Trophoblast cell (in vitro differentiated cells and primary cell): ENCODE data around the gene FHOD3.
A peak's percentile ranks its signal among the peaks of the same experiment; 100 is the strongest.

ENCODE experiments used
- DNase-seq, 2 donors: peaks; one replicate each; pipeline ENCODE4 v3.0.0-alpha.2; 2016
- H2AFZ ChIP-seq: 2 replicates; pipeline ENCODE4 v1.6.1; 2013; ENCODE audit warnings: low read length, moderate library complexity, mild to moderate bottlenecking; ENCODE audit not compliant: insufficient read depth, poor library complexity
- H2AK5ac ChIP-seq: 2 replicates; pipeline ENCODE4 v1.6.1; 2013; ENCODE audit warnings: mild to moderate bottlenecking, low read length
- H2BK120ac ChIP-seq: 2 replicates; pipeline ENCODE4 v1.6.1; 2013; ENCODE audit warnings: low read length, mild to moderate bottlenecking, moderate library complexity; ENCODE audit not compliant: insufficient read depth, poor library complexity
- H2BK12ac ChIP-seq: 2 replicates; pipeline ENCODE4 v1.6.1; 2013; ENCODE audit warnings: mild to moderate bottlenecking, low read length, moderate library complexity
- H2BK5ac ChIP-seq: 2 replicates; pipeline ENCODE4 v1.6.1; 2013; ENCODE audit warnings: low read length, low read depth, moderate library complexity, mild to moderate bottlenecking; ENCODE audit not compliant: poor library complexity
- H3K14ac ChIP-seq: 2 replicates; pipeline ENCODE4 v1.6.1; 2013; ENCODE audit warnings: mild to moderate bottlenecking, low read length
- H3K18ac ChIP-seq: 2 replicates; pipeline ENCODE4 v1.6.1; 2013; ENCODE audit warnings: mild to moderate bottlenecking, low read length
- H3K23ac ChIP-seq: 2 replicates; pipeline ENCODE4 v1.6.1; 2013; ENCODE audit warnings: low read length
- H3K27ac ChIP-seq: 2 replicates; pipeline ENCODE4 v1.5.1; 2013; ENCODE audit warnings: low read depth, mild to moderate bottlenecking, inconsistent platforms, low read length, moderate library complexity
- H3K27me3 ChIP-seq: 2 replicates; pipeline ENCODE4 v1.6.1; 2013; ENCODE audit warnings: inconsistent platforms, mild to moderate bottlenecking, low read length, moderate library complexity; ENCODE audit not compliant: insufficient read depth
- H3K36me3 ChIP-seq, 2 experiments: 1 replicate in 1 of 2; 2 replicates in 1 of 2; pipeline ENCODE4 v1.6.1; 2013; ENCODE audit warnings: low read length in 2 of 2, mild to moderate bottlenecking in 2 of 2, moderate library complexity in 1 of 2; ENCODE audit not compliant: insufficient read depth in 2 of 2, control insufficient read depth in 1 of 2
- H3K4ac ChIP-seq: 2 replicates; pipeline ENCODE4 v1.6.1; 2013; ENCODE audit warnings: low read depth, mild to moderate bottlenecking, low read length, moderate library complexity
- H3K4me1 ChIP-seq, 2 experiments: 1 replicate in 1 of 2; 2 replicates in 1 of 2; pipeline ENCODE4 v1.6.1; 2013; ENCODE audit warnings: low read length in 2 of 2, mild to moderate bottlenecking in 2 of 2, moderate library complexity in 1 of 2; ENCODE audit not compliant: insufficient read depth in 2 of 2, control insufficient read depth in 1 of 2
- H3K4me2 ChIP-seq: 2 replicates; pipeline ENCODE4 v1.6.1; 2013; ENCODE audit warnings: inconsistent platforms, mild to moderate bottlenecking, low read length, moderate library complexity
- H3K4me3 ChIP-seq: 2 replicates; pipeline ENCODE4 v1.5.1; 2013; ENCODE audit warnings: mild to moderate bottlenecking, low read depth, low read length, inconsistent platforms
- H3K79me1 ChIP-seq: one replicate; pipeline ENCODE4 v1.6.1; 2013; ENCODE audit warnings: low read length
- H3K79me2 ChIP-seq: 2 replicates; pipeline ENCODE4 v1.6.1; 2013; ENCODE audit warnings: low read length, mild to moderate bottlenecking; ENCODE audit not compliant: control insufficient read depth, insufficient read depth, poor library complexity
- H3K9ac ChIP-seq: 2 replicates; pipeline ENCODE4 v1.6.1; 2013; ENCODE audit warnings: mild to moderate bottlenecking, low read length
- H3K9me3 ChIP-seq: 2 replicates; pipeline ENCODE4 v1.6.1; 2013; ENCODE audit warnings: low read depth, mild to moderate bottlenecking, control low read depth, inconsistent platforms, low read length; ENCODE audit not compliant: insufficient read depth
- H4K12ac ChIP-seq: 2 replicates; pipeline ENCODE4 v1.6.1; 2013; ENCODE audit warnings: low read depth, mild to moderate bottlenecking, low read length, moderate library complexity
- H4K8ac ChIP-seq: 2 replicates; pipeline ENCODE4 v1.6.1; 2013; ENCODE audit warnings: low read depth, mild to moderate bottlenecking, low read length, moderate library complexity
- H4K91ac ChIP-seq: one replicate; pipeline ENCODE4 v1.6.1; 2013; ENCODE audit warnings: low read depth, mild to moderate bottlenecking, low read length, moderate library complexity
- WGBS: extraction: QIAGEN DNeasy Blood & Tissue Kit; methylation state at CpG from one replicate; pipeline ENCODE4 v1.1.7; 2013; ENCODE audit warnings: missing lambda C conversion rate; ENCODE audit not compliant: insufficient read length, insufficient coverage; ENCODE audit errors: extremely low coverage; 5-methylcytosine and 5-hydroxymethylcytosine counted together

Gene FHOD3

DNA sequence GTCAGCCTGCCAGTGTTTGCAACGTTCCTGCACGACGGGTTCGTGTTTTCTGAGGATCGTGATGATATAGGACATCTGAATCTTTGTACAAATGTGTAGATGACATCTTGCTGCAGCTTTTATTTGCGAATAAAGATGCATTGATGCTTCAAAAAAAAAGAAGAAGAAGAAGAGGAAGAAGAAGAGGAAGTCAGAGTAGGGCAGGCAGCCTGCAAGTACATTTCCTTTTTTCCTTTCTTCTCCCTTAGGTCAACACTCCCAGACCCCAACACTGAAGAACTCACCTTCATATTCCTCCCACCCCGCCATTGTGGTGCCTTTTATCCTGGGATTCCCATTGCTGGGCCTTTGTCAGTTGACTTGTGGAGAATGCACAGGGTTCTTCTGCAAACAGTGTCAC, 91.5 kb downstream of the FHOD3 start:
- Histone ChIP-seq H3K23ac (no peak overlapping the region), H2AK5ac (no peak overlapping the region), H3K36me3 (peaks cover 0 to 2% of the 10 kb centered on the region in 2 experiments), H2AFZ (no peak overlapping the region), H3K18ac (no peak overlapping the region), H3K4me2 (no peak overlapping the region), H2BK120ac (no peak overlapping the region), H3K4me1 (peaks cover 31 to 37% of the 10 kb centered on the region in 2 experiments), H2BK12ac (no peak overlapping the region), H4K12ac (no peak overlapping the region), H4K8ac (no peak overlapping the region), H3K14ac (no peak overlapping the region), H3K4ac (no peak overlapping the region), H4K91ac (no peak overlapping the region), H3K27ac (no peak overlapping the region), H3K9me3 (no peaks in the 10 kb centered on the region), H3K79me1 (peaks cover 13% of the 10 kb centered on the region), H3K9ac (no peak overlapping the region), H3K79me2 (peaks cover 3% of the 10 kb centered on the region), H3K27me3 (no peaks in the 10 kb centered on the region), H2BK5ac (no peak overlapping the region), H3K4me3 (no peak overlapping the region)
- no peak for DNase-seq
- WGBS: no CpG with 5 or more reads among the region's 7 CpGs

DNA sequence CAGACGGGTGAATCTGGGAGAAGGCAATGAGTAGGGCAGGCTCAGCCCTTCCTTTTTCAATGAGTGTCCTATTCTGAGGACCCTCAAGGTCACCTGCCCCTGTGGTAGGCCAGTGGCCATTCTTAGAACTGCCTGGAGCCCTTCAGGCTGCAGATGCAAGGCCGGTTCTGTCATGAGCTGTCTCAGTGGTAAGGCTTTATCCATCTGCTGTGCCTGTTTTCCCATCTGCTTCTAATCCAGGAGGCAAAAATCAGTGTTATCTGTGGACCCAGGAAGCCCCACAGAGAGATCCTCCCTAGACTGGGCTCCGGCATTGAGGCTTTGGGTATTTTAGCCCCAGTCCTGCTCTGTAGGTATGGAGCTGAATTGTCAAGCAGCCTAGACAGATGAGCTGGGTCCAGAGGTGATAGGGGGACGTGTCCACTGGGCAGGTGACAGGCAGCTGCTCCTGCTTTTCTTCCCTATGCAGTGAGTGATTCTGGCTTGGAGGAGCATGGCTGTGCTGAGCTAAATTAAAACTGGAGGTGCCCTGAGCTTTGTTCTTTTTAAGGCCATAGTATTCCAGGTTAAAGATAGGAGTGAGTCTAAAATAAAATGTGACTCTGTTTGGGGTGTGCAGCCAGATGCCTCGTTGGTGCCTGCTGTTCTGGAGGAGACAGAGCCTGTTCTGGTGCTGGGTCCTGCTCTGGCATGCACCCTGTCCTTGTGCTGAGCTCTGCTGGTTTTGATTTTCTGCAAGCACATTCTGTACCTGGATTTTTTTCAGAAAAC, 92.5 kb downstream of the FHOD3 start:
- Histone ChIP-seq H3K79me2 (peaks cover 3% of the 10 kb centered on the region), H2BK5ac (no peak overlapping the region), H4K91ac (no peak overlapping the region), H3K23ac (no peak overlapping the region), H3K18ac (peak overlapping the region; percentile 9), H3K4me2 (no peak overlapping the region), H4K8ac (peak overlapping the region; percentile 33), H3K14ac (no peak overlapping the region), H3K9ac (no peak overlapping the region), H3K79me1 (peaks cover 13% of the 10 kb centered on the region), H3K9me3 (no peaks in the 10 kb centered on the region), H2BK12ac (peak overlapping the region; percentile 21), H2BK120ac (no peak overlapping the region), H3K4me3 (no peak overlapping the region), H3K4me1 (peaks cover 31 to 37% of the 10 kb centered on the region in 2 experiments), H3K36me3 (peaks cover 0 to 2% of the 10 kb centered on the region in 2 experiments), H4K12ac (no peak overlapping the region), H3K27me3 (no peaks in the 10 kb centered on the region), H2AFZ (no peak overlapping the region), H2AK5ac (peak overlapping the region; percentile 50), H3K27ac (no peak overlapping the region), H3K4ac (no peak overlapping the region)
- no peak for DNase-seq
- WGBS: no CpG with 5 or more reads among the region's 5 CpGs

GRCh38 chr18:36391426-36392145, 94.1 kb downstream of the FHOD3 start:
- Histone ChIP-seq H4K91ac (peak overlapping the region; percentile 7), H2AFZ (no peak overlapping the region), H3K27ac (no peak overlapping the region), H3K9me3 (no peaks in the 10 kb centered on the region), H3K4me1 (peaks cover 25 to 31% of the 10 kb centered on the region in 2 experiments), H4K8ac (peak overlapping the region; percentile 15), H3K36me3 (peaks cover 0 to 2% of the 10 kb centered on the region in 2 experiments), H3K18ac (peak overlapping the region; percentile 53), H3K4ac (peak overlapping the region; percentile 9), H3K79me1 (peaks cover 8% of the 10 kb centered on the region), H3K4me3 (no peak overlapping the region), H3K4me2 (no peak overlapping the region), H3K9ac (no peak overlapping the region), H2BK5ac (no peak overlapping the region), H2BK12ac (peak overlapping the region; percentile 35), H3K79me2 (peaks cover 1% of the 10 kb centered on the region), H2BK120ac (peak overlapping the region; percentile 32), H3K14ac (no peak overlapping the region), H3K23ac (no peak overlapping the region), H2AK5ac (peak overlapping the region; percentile 16), H4K12ac (no peak overlapping the region), H3K27me3 (no peaks in the 10 kb centered on the region)
- WGBS: no CpG with 5 or more reads among the region's 7 CpGs
- DNase-seq: no peak

DNA sequence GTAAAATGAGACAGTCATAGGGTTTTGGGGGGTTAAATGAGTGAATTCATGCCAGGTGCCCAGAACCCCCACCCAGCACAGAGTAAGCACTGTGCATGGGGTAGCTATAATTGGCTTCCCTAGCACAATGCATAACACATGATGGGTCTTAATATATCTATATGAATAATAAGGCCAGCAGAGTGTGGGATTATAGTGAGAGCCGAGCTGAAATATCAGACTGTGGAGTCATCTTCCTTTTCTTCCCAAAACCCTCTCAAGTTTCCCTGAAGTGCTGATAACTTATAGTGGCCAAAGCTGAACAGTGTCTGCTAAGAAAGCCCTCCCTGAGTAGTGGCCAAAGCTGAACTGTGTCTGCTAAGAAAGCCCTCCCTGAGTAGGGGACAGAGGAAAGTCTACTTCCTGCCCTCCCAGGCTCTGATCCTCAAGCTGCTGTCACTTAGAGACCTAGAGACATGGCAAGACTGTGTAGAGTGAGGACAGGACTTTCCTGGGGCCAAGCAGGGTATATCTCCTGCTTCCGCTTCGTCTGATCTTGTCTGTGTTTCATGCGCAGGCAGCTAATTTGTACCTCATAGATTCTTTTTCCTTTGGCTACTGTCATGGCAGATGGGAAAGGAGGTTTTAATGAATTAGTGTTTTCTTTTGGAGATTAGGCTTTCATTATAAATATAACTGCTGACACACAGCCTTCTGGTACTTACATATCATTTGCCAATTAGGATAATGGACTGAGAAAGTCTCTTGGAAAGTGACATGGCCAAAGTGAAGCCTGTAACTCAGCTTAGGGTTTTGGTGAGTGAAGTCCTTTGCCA, 94.9 kb downstream of the FHOD3 start:
- Histone ChIP-seq H3K79me1 (peaks cover 7% of the 10 kb centered on the region), H4K12ac (no peak overlapping the region), H3K79me2 (no peaks in the 10 kb centered on the region), H3K4me3 (no peak overlapping the region), H3K23ac (no peak overlapping the region), H3K9ac (no peak overlapping the region), H3K27ac (no peak overlapping the region), H2AK5ac (peak overlapping the region; percentile 5), H3K14ac (peak overlapping the region; percentile 20), H3K36me3 (peaks cover 0 to 2% of the 10 kb centered on the region in 2 experiments), H2BK12ac (peak overlapping the region; percentile 42), H3K4ac (no peak overlapping the region), H3K27me3 (no peaks in the 10 kb centered on the region), H4K8ac (no peak overlapping the region), H2BK5ac (no peak overlapping the region), H3K9me3 (no peaks in the 10 kb centered on the region), H3K18ac (peak overlapping the region; percentile 3), H3K4me1 (peaks cover 24 to 29% of the 10 kb centered on the region in 2 experiments), H3K4me2 (no peak overlapping the region), H4K91ac (peak overlapping the region; percentile 7), H2BK120ac (no peak overlapping the region), H2AFZ (no peak overlapping the region)
- no peak for DNase-seq
- no CpG with 5 or more reads among the region's 4 CpGs for WGBS
